GM20000 (cell line): ENCODE data around the gene CPN2.

Source experiments
- DNase-seq: peaks from one replicate; pipeline ENCODE4 v3.0.0; 2012; ENCODE audit warnings: low spot score
- TF ChIP-seq, protein P1 (sequence below): IDR thresholded peaks from 2 replicates; pipeline ENCODE4 v1.5.1; 2012; ENCODE audit warnings: mild to moderate bottlenecking, control low read depth; ENCODE audit errors: extremely low read depth, missing control alignments

CPN2 gene

GRCh38 chr3:194312743-194313281 lies 38.3 kb downstream of the CPN2 start:
- TF ChIP-seq, protein P1, sequence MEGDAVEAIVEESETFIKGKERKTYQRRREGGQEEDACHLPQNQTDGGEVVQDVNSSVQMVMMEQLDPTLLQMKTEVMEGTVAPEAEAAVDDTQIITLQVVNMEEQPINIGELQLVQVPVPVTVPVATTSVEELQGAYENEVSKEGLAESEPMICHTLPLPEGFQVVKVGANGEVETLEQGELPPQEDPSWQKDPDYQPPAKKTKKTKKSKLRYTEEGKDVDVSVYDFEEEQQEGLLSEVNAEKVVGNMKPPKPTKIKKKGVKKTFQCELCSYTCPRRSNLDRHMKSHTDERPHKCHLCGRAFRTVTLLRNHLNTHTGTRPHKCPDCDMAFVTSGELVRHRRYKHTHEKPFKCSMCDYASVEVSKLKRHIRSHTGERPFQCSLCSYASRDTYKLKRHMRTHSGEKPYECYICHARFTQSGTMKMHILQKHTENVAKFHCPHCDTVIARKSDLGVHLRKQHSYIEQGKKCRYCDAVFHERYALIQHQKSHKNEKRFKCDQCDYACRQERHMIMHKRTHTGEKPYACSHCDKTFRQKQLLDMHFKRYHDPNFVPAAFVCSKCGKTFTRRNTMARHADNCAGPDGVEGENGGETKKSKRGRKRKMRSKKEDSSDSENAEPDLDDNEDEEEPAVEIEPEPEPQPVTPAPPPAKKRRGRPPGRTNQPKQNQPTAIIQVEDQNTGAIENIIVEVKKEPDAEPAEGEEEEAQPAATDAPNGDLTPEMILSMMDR: no peak
- no peak for DNase-seq

GRCh38 chr3:194312186-194312742 lies 38.9 kb downstream of the CPN2 start:
- TF ChIP-seq, protein P1: no peak

GRCh38 chr3:194311000-194311399 lies 40.1 kb downstream of the CPN2 start:
- DNase-seq: no peak
- TF ChIP-seq, protein P1: no peak

More at GRCh38 chr3:194312186-194312742, 38.9 kb downstream of the CPN2 start:
- no peak for DNase-seq

- DNase-seq: no peak
- TF ChIP-seq, protein P1: no peak
Observed at GRCh38 chr3:194310060-194310835, 40.9 kb downstream of the CPN2 start.

- TF ChIP-seq, protein P1: no peak
- DNase-seq: no peak
Observed at GRCh38 chr3:194308601-194309449, 42.3 kb downstream of the CPN2 start.

- TF ChIP-seq, protein P1: no peak
- no peak for DNase-seq
Observed at GRCh38 chr3:194307849-194308248, 43.3 kb downstream of the CPN2 start.
